Gastrocnemius medialis (tissue), 4 donors: ENCODE data around the gene SLAMF7. TPM values are rescaled to one million over a fixed set of nuclear protein-coding genes. Genes with fewer than 3 reads are reported as not detected.
"Not testable (repeated sequence)": the region's sequence is repeated elsewhere in the genome, so short reads cannot be mapped to it uniquely, and the experiment has no call there.

Experiments used
- ATAC-seq, 2 donors: fragments of 150-250 bp; one replicate each; pipeline ENCODE4 v1.9.1; 2016
- DNase-seq, 2 donors: peaks; one replicate each; pipeline ENCODE4 v3.0.0-alpha.2; 2019
- H3K27ac ChIP-seq, 4 donors: fragments of 200-600 bp; sonication (generic); 1 replicate in 1 of 4; 2 replicates in 3 of 4; pipeline ENCODE4 v1.5.1; 2016 to 2018; ENCODE audit warnings: mild to moderate bottlenecking in 2 of 4, moderate library complexity in 1 of 4
- H3K27me3 ChIP-seq, 3 donors: fragments of 200-600 bp; sonication (generic) in 2 of 3; 1 replicate in 1 of 3; 2 replicates in 2 of 3; pipeline versions ENCODE4 v1.5.1 to v1.6.0; 2016 to 2019; ENCODE audit warnings: mild to moderate bottlenecking in 1 of 3, moderate library complexity in 1 of 3
- H3K36me3 ChIP-seq, 2 donors: fragments of 200-600 bp; sonication (generic) in 1 of 2; one replicate each; pipeline ENCODE4 v1.5.1; 2017 to 2018
- H3K4me1 ChIP-seq, 2 donors: fragments of 200-600 bp; sonication (generic) in 1 of 2; one replicate each; pipeline ENCODE4 v1.5.1; 2016 to 2017; ENCODE audit warnings: mild to moderate bottlenecking in 2 of 2
- H3K4me3 ChIP-seq, 4 donors: fragments of 200-600 bp; sonication (generic) in 3 of 4; 1 replicate in 1 of 4; 2 replicates in 3 of 4; pipeline ENCODE4 v1.5.1; 2016 to 2019; ENCODE audit warnings: mild to moderate bottlenecking in 2 of 4
- H3K9me3 ChIP-seq, 3 donors: fragments of 200-600 bp; sonication (generic) in 2 of 3; 1 replicate in 1 of 3; 2 replicates in 2 of 3; pipeline ENCODE4 v1.5.1; 2016 to 2019
- CTCF ChIP-seq, 5 experiments: fragments of 450-650 bp in 3 of 5; fragments of 200-600 bp in 2 of 5; sonication (generic) in 2 of 5; IDR thresholded peaks in 4 of 5; conservative IDR thresholded peaks in 1 of 5; 1 replicate in 4 of 5; 2 replicates in 1 of 5; pipeline ENCODE4 v1.5.1; 2016 to 2019; ENCODE audit warnings: antibody characterized with exemption in 5 of 5, mild to moderate bottlenecking in 3 of 5, moderate library complexity in 3 of 5
- POLR2A ChIP-seq, 2 donors: fragments of 450-650 bp; IDR thresholded peaks; one replicate each; pipeline ENCODE4 v1.6.1; 2017; ENCODE audit warnings: antibody characterized with exemption in 2 of 2, mild to moderate bottlenecking in 2 of 2, moderate library complexity in 2 of 2
- in situ Hi-C, 4 donors: fragments of 200-750 bp; cut with MboI; loops; one replicate each; pipeline versions ENCODE4 v1.15.0 to v1.8.0; 2017; ENCODE audit warnings: low sequenced_read_pairs in 4 of 4
- intact Hi-C: fragments of 100-400 bp; cut with DNase I; formaldehyde crosslinking; loops from one replicate; pipeline ENCODE4 v1.15.1; 2023; ENCODE audit warnings: low total_unique reads
- total RNA-seq, 4 donors: library from RNA; depleted of rRNA; stranded (reverse); fragments of >200 nt; gene quantifications; one replicate each; pipeline versions ENCODE4 v1.1.0 to v1.2.3, GENCODE V29; 2016

SLAMF7 gene
- total RNA-seq, 4 donors from 2014 or later, result 0.81 TPM; not detected in 3

DNA sequence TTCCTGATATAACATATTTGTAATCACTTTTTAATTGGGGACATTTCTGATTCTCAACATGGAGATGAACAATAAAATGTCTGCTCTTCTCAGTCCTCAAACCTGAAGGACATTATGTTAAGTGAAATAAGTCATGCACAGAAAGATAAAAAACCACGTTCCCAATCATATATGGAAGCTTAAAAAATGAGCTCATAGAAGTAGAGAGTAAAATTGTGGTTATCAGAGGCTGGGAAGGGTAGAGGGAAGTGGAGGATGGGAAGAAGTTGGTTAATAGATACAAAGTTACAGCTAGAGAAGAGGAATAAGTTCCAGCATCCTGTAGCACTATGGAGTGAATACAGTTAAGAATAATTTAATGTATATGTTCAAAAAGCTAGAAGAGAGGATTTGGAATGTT lies 25.9 kb upstream of the SLAMF7 start:
- DNase-seq, result no peak
- intact Hi-C loops (no loop called here), in situ Hi-C loops (no loop called here)
- TF ChIP-seq CTCF (IDR thresholded peaks at IDR 0.05 in 4 of 5, conservative IDR thresholded peaks at IDR 0.05 in 1 of 5) (no peak), POLR2A (IDR thresholded peaks at IDR 0.05) (no peak)
- Histone ChIP-seq H3K27me3 (no peaks in the 10 kb centered on the region), H3K4me3 (no peak overlapping the region), H3K4me1 (no peaks in the 10 kb centered on the region), H3K9me3 (no peaks in the 10 kb centered on the region), H3K36me3 (no peaks in the 10 kb centered on the region), H3K27ac (no peak overlapping the region)
- ATAC-seq, result no peak

- H3K4me3 ChIP-seq, in situ Hi-C loops: not testable (repeated sequence)
Observed at GRCh38 chr1:160714034-160714648, 24.9 kb upstream of the SLAMF7 start.

DNA sequence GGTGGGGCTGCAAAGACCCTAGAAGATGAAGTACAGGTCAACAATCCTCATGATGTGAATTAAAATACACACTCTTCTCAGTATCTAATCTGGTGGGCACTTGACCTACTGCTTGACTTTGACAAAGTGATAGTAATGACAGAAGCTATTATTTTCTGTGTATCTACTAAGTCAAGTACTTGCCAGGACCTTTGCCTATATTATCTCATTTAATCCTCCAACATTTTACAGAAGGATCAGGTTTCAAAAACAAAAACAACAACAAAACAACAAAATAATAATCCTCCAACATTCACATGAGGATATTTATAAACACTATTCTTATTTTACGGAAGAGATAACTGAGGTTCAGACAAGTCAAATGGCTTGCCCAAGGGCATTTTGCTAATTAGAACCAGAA lies 23.0 kb upstream of the SLAMF7 start:
- Histone ChIP-seq H3K4me1 (no peaks in the 10 kb centered on the region), H3K4me3 (no peak overlapping the region), H3K36me3 (no peaks in the 10 kb centered on the region), H3K27me3 (no peaks in the 10 kb centered on the region), H3K9me3 (no peaks in the 10 kb centered on the region), H3K27ac (no peak overlapping the region)
- no peak for DNase-seq
- in situ Hi-C loops (no loop called here), intact Hi-C loops (no loop called here)
- no peak for ATAC-seq
- no peak for TF ChIP-seq POLR2A (IDR thresholded peaks at IDR 0.05)
- no peak for TF ChIP-seq CTCF (IDR thresholded peaks at IDR 0.05 in 4 of 5, conservative IDR thresholded peaks at IDR 0.05 in 1 of 5)

More at GRCh38 chr1:160714034-160714648, 24.9 kb upstream of the SLAMF7 start:
- H3K27me3 ChIP-seq, H3K27ac ChIP-seq, DNase-seq, H3K4me1 ChIP-seq, intact Hi-C loops, H3K9me3 ChIP-seq, ATAC-seq, H3K36me3 ChIP-seq: not testable (repeated sequence)

- H3K4me3 ChIP-seq, result no peak overlapping the region
- no peaks in the 10 kb centered on the region for H3K36me3 ChIP-seq
- TF ChIP-seq CTCF (IDR thresholded peaks at IDR 0.05 in 4 of 5, conservative IDR thresholded peaks at IDR 0.05 in 1 of 5) (no peak), POLR2A (IDR thresholded peaks at IDR 0.05) (no peak)
- in situ Hi-C loops (no loop called here), intact Hi-C loops (no loop called here)
- H3K4me1 ChIP-seq, result no peaks in the 10 kb centered on the region
- ATAC-seq (no peak), DNase-seq (no peak)
- no peak overlapping the region for H3K27ac ChIP-seq
- H3K27me3 ChIP-seq, result no peaks in the 10 kb centered on the region
- no peaks in the 10 kb centered on the region for H3K9me3 ChIP-seq
Observed at GRCh38 chr1:160717306-160717705, 21.7 kb upstream of the SLAMF7 start.

GRCh38 chr1:160718210-160718609 lies 20.8 kb upstream of the SLAMF7 start:
- Histone ChIP-seq H3K27ac (no peak overlapping the region), H3K36me3 (no peaks in the 10 kb centered on the region), H3K9me3 (no peaks in the 10 kb centered on the region), H3K27me3 (no peaks in the 10 kb centered on the region), H3K4me1 (no peaks in the 10 kb centered on the region), H3K4me3 (no peak overlapping the region)
- in situ Hi-C loops, result no loop called here
- TF ChIP-seq CTCF (IDR thresholded peaks at IDR 0.05 in 4 of 5, conservative IDR thresholded peaks at IDR 0.05 in 1 of 5) (no peak), POLR2A (IDR thresholded peaks at IDR 0.05) (no peak)
- intact Hi-C loops, result no loop called here
- DNase-seq, result no peak
- ATAC-seq, result no peak
